ENCODE results near the gene C1orf141.

The C1orf141 gene

GRCh38 chr1:67044631-67045270 is 90.0 kb downstream of the C1orf141 start:
- no peak overlapping the region for H3K4me3 ChIP-seq (ENCODE audit: low read depth, low read length)
- no peak for DNase-seq (ENCODE audit: low read depth)
- TF ChIP-seq, protein P1, sequence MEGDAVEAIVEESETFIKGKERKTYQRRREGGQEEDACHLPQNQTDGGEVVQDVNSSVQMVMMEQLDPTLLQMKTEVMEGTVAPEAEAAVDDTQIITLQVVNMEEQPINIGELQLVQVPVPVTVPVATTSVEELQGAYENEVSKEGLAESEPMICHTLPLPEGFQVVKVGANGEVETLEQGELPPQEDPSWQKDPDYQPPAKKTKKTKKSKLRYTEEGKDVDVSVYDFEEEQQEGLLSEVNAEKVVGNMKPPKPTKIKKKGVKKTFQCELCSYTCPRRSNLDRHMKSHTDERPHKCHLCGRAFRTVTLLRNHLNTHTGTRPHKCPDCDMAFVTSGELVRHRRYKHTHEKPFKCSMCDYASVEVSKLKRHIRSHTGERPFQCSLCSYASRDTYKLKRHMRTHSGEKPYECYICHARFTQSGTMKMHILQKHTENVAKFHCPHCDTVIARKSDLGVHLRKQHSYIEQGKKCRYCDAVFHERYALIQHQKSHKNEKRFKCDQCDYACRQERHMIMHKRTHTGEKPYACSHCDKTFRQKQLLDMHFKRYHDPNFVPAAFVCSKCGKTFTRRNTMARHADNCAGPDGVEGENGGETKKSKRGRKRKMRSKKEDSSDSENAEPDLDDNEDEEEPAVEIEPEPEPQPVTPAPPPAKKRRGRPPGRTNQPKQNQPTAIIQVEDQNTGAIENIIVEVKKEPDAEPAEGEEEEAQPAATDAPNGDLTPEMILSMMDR (IDR thresholded peaks at IDR 0.05; ENCODE audit: low read depth, low read length, missing control alignments), result no peak

GRCh38 chr1:67043366-67043765 is 91.4 kb downstream of the C1orf141 start:
- TF ChIP-seq, protein P1 (IDR thresholded peaks at IDR 0.05; ENCODE audit: low read depth, low read length, missing control alignments), result no peak
- DNase-seq (ENCODE audit: low read depth), result no peak

More at GRCh38 chr1:67043366-67043765, 91.4 kb downstream of the C1orf141 start:
- H3K4me3 ChIP-seq (ENCODE audit: low read depth, low read length), result no peak overlapping the region
